Measurements from ENCODE around the gene STOML1.

DNA sequence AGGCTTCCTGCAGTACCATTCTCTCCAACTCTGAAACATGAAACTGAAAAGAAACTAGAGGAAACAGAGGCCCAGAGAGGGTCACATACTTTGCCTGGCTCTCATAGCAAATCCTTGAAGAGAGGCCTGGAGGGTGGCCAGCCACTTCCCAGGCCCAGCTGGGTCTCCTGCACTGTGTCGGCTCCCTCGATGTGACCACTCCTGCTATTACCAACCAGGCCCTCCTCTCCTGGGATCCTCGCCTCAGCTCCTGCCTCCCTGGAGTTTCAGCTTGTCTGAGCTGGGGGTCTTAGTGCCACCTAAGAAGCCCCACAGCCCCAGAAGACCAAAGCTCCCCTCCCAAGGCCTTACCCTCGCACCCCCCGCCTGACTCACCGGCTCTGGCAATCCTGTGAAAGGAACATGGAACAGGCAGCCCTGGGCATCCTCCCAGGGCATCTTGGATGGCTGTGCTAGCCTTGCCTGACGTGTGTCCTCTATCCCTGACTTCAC is 61.3 kb downstream of the STOML1 start:
- no peak for TF ChIP-seq POLR2A (IDR thresholded peaks at IDR 0.05)
- TF ChIP-seq, protein P1, sequence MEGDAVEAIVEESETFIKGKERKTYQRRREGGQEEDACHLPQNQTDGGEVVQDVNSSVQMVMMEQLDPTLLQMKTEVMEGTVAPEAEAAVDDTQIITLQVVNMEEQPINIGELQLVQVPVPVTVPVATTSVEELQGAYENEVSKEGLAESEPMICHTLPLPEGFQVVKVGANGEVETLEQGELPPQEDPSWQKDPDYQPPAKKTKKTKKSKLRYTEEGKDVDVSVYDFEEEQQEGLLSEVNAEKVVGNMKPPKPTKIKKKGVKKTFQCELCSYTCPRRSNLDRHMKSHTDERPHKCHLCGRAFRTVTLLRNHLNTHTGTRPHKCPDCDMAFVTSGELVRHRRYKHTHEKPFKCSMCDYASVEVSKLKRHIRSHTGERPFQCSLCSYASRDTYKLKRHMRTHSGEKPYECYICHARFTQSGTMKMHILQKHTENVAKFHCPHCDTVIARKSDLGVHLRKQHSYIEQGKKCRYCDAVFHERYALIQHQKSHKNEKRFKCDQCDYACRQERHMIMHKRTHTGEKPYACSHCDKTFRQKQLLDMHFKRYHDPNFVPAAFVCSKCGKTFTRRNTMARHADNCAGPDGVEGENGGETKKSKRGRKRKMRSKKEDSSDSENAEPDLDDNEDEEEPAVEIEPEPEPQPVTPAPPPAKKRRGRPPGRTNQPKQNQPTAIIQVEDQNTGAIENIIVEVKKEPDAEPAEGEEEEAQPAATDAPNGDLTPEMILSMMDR (IDR thresholded peaks at IDR 0.05), result no peak
